Endothelial cell of umbilical vein (primary cell): ENCODE measurements around the gene DDOST. TPM values are rescaled to one million over a fixed set of nuclear protein-coding genes. Genes with fewer than 3 reads are reported as not detected.
A peak's percentile ranks its signal among the peaks of the same experiment; 100 is the strongest.

Experiments
- BruUV-seq: library from RNA; stranded (reverse); fragments of 400-500 nt; replicated peaks from 2 replicates; lab custom pipeline; 2021; lab: Mats Ljungman, UMichigan
- CTCF ChIA-PET: fragments of 300-600, 350-600 bp; sonication (Branson Sonifier 250); formaldehyde crosslinking; loops from one replicate; lab custom pipeline; 2021; ENCODE audit warnings: antibody characterized with exemption, inconsistent platforms; lab: Charles Lee
- POLR2A ChIA-PET: fragments of 300-600, 350-600 bp; sonication (Branson Sonifier 250); formaldehyde crosslinking; loops from one replicate; lab custom pipeline; 2021; ENCODE audit warnings: antibody characterized with exemption, inconsistent platforms; lab: Charles Lee
- DNase-seq: peaks from one replicate; pipeline ENCODE4 v3.0.0-alpha.2; 2011; ENCODE audit warnings: low read depth, low spot score
- FAIRE-seq: peaks from 2 replicates; lab custom pipeline; 2011; peaks lifted over from hg19 to GRCh38; lab: Jason Lieb, UNC
- H2AFZ ChIP-seq: 2 replicates; pipeline ENCODE4 v1.6.0; 2012; ENCODE audit warnings: low read depth, low read length, control low read depth, inconsistent platforms
- H3K27ac ChIP-seq: 2 replicates; pipeline ENCODE4 v1.5.1; 2011; ENCODE audit warnings: low read depth, mild to moderate bottlenecking, control low read depth, low read length, moderate library complexity; ENCODE audit not compliant: insufficient read depth
- H3K27me3 ChIP-seq, 2 experiments: 2 replicates each; pipeline versions ENCODE4 v1.6.0 to v1.6.1; 2011; ENCODE audit warnings: low read length in 2 of 2, mixed read lengths in 1 of 2; ENCODE audit not compliant: control insufficient read depth in 2 of 2, insufficient read depth in 2 of 2
- H3K36me3 ChIP-seq, 2 experiments: 2 replicates in 1 of 2; 3 replicates in 1 of 2; pipeline ENCODE4 v1.5.1; 2011; ENCODE audit warnings: low read length in 2 of 2, mild to moderate bottlenecking in 1 of 2, moderate library complexity in 1 of 2; ENCODE audit not compliant: control insufficient read depth in 2 of 2, insufficient read depth in 2 of 2; ENCODE audit errors: extremely low read depth in 1 of 2
- H3K4me1 ChIP-seq: 3 replicates; pipeline ENCODE4 v1.5.1; 2011; ENCODE audit warnings: mild to moderate bottlenecking, low read length; ENCODE audit not compliant: control insufficient read depth, insufficient read depth; ENCODE audit errors: extremely low read depth
- H3K4me2 ChIP-seq: 2 replicates; pipeline ENCODE4 v1.6.1; 2011; ENCODE audit warnings: low read length, control low read depth, mixed read lengths; ENCODE audit not compliant: insufficient read depth
- H3K4me3 ChIP-seq, 3 experiments: fragments of 200-600 bp in 1 of 3; sonication (generic), shearing (Covaris generic) in 1 of 3; replicated peaks in 1 of 3; 2 replicates each; pipeline ENCODE4 v1.5.1; 2011 to 2016; ENCODE audit warnings: control low read depth in 3 of 3, low read length in 3 of 3, mild to moderate bottlenecking in 2 of 3, inconsistent platforms in 1 of 3, low read depth in 1 of 3, moderate library complexity in 1 of 3; ENCODE audit not compliant: insufficient read depth in 1 of 3
- H3K79me2 ChIP-seq: 2 replicates; pipeline ENCODE4 v1.6.0; 2012; ENCODE audit warnings: low read length, inconsistent platforms; ENCODE audit not compliant: control insufficient read depth, insufficient read depth
- H3K9ac ChIP-seq: replicated peaks from 2 replicates; pipeline ENCODE3; 2011; ENCODE audit warnings: low read length, control low read depth; ENCODE audit not compliant: insufficient read depth; ENCODE audit errors: extremely low read depth
- H3K9me1 ChIP-seq: replicated peaks from 3 replicates; pipeline ENCODE4 v1.6.0; 2011; ENCODE audit warnings: mild to moderate bottlenecking, low read length; ENCODE audit not compliant: control insufficient read depth, insufficient read depth; ENCODE audit errors: extremely low read depth
- H3K9me3 ChIP-seq: replicated peaks from 2 replicates; pipeline ENCODE4 v1.5.1; 2012; ENCODE audit warnings: low read length, inconsistent platforms; ENCODE audit not compliant: control insufficient read depth, insufficient read depth
- H4K20me1 ChIP-seq: replicated peaks from 2 replicates; pipeline ENCODE3; 2011; ENCODE audit warnings: mild to moderate bottlenecking, low read length; ENCODE audit not compliant: control insufficient read depth, insufficient read depth; ENCODE audit errors: extremely low read depth
- CTCF ChIP-seq, 2 donors: IDR thresholded peaks; 1 replicate in 1 of 2; 2 replicates in 1 of 2; pipeline ENCODE4 v1.5.1; 2011; ENCODE audit warnings: low read length in 2 of 2, mild to moderate bottlenecking in 2 of 2, moderate library complexity in 2 of 2, control low read depth in 1 of 2, inconsistent platforms in 1 of 2, low read depth in 1 of 2; ENCODE audit not compliant: insufficient read depth in 1 of 2; ENCODE audit errors: extremely low read depth in 1 of 2
- EZH2 ChIP-seq: IDR thresholded peaks from 2 replicates; pipeline ENCODE4 v1.6.1; 2012; ENCODE audit warnings: borderline replicate concordance, low read depth, mild to moderate bottlenecking, moderate library complexity, low read length, inconsistent platforms; ENCODE audit not compliant: severe bottlenecking
- FOS ChIP-seq: IDR thresholded peaks from 2 replicates; pipeline ENCODE4 v1.6.1; 2011; ENCODE audit warnings: mild to moderate bottlenecking, low read length, moderate library complexity, borderline replicate concordance; ENCODE audit not compliant: insufficient read depth
- GATA2 ChIP-seq: IDR thresholded peaks from 2 replicates; pipeline ENCODE4 v1.7.0; 2011; ENCODE audit warnings: low read depth, mild to moderate bottlenecking, moderate library complexity, mixed read lengths, low read length; ENCODE audit not compliant: insufficient read length, insufficient read depth
- JUN ChIP-seq: IDR thresholded peaks from 2 replicates; pipeline ENCODE4 v1.6.1; 2011; ENCODE audit warnings: borderline replicate concordance, low read depth; ENCODE audit not compliant: insufficient read length, insufficient read depth
- MAX ChIP-seq: IDR thresholded peaks from 2 replicates; pipeline ENCODE4 v1.6.1; 2011; ENCODE audit not compliant: insufficient read depth, insufficient read length
- MYC ChIP-seq: IDR thresholded peaks from one replicate; pipeline ENCODE4 v1.6.1; 2011; ENCODE audit warnings: mild to moderate bottlenecking, low read depth, low read length
- POLR2A ChIP-seq: IDR thresholded peaks from 2 replicates; pipeline ENCODE4 v1.6.1; 2012; ENCODE audit warnings: low read depth, mild to moderate bottlenecking, control low read depth, low read length
- POLR2AphosphoS5 ChIP-seq: IDR thresholded peaks from 2 replicates; pipeline ENCODE4 v1.6.1; 2012; ENCODE audit warnings: low read depth, mild to moderate bottlenecking, control low read depth, low read length, moderate library complexity; ENCODE audit not compliant: insufficient read depth
- dilution Hi-C: fragments of 300-500 bp; cut with MboI; formaldehyde crosslinking; loops from one replicate; pipeline ENCODE4 v1.15.0; 2019; ENCODE audit warnings: low sequenced_read_pairs; ENCODE audit not compliant: extremely low pct_ligation_motif_present
- intact Hi-C: fragments of 100-400 bp; cut with micrococcal nuclease; formaldehyde crosslinking; loops from one replicate; pipeline ENCODE4 v1.10.0; 2022
- polyA plus RNA-seq, 4 experiments: library from polyadenylated mRNA; depleted of rRNA in 3 of 4; stranded (reverse) in 3 of 4; unstranded in 1 of 4; fragments of >200 nt; gene quantifications; 2 replicates each; pipeline versions ENCODE4 v1.2.1 to v1.2.3, GENCODE V29; 2011 to 2012; ENCODE audit warnings: missing spikeins in 1 of 4
- total RNA-seq: library from RNA; stranded (reverse); gene quantifications from 2 replicates; pipeline ENCODE4 v1.2.3, GENCODE V29; 2021

DDOST gene
- total and polyA plus RNA-seq, 2 donors (not counting 3 experiments of a cell fraction or from before 2014, with no cell fraction given) = 319 to 533 TPM

GRCh38 chr1:20686883-20687725 is 25.9 kb upstream of the DDOST start:
- H4K20me1 ChIP-seq = no peaks in the 10 kb centered on the region
- H3K9me1 ChIP-seq = no peaks in the 10 kb centered on the region
- H3K4me3 ChIP-seq = no peak overlapping the region
- no peak overlapping the region for H3K4me2 ChIP-seq
- no peaks in the 10 kb centered on the region for H3K27me3 ChIP-seq
- dilution Hi-C loops = no loop called here
- H3K27ac ChIP-seq = no peak overlapping the region
- TF ChIP-seq POLR2A = no peak
- no peak for TF ChIP-seq POLR2AphosphoS5
- TF ChIP-seq JUN = no peak
- no peak for TF ChIP-seq GATA2
- TF ChIP-seq MAX = no peak
- no peak for TF ChIP-seq FOS
- no peak overlapping the region for H3K9ac ChIP-seq
- intact Hi-C loops = no loop called here
- ChIA-PET CTCF (no interaction called here), POLR2A (no interaction called here)
- no peaks in the 10 kb centered on the region for H3K36me3 ChIP-seq
- DNase-seq (no peak), FAIRE-seq (no peak)
- H3K79me2 ChIP-seq = no peaks in the 10 kb centered on the region
- no peaks in the 10 kb centered on the region for H3K9me3 ChIP-seq
- no peak overlapping the region for H2AFZ ChIP-seq
- peaks cover 7% of the 10 kb centered on the region for H3K4me1 ChIP-seq
- BruUV-seq = no TSS peak

GRCh38 chr1:20685741-20686140 is 24.6 kb upstream of the DDOST start:
- dilution Hi-C loops = no loop called here
- no TSS peak for BruUV-seq
- Histone ChIP-seq H3K4me2 (no peak overlapping the region), H3K27me3 (no peaks in the 10 kb centered on the region), H3K36me3 (no peaks in the 10 kb centered on the region), H2AFZ (peak overlapping the region; percentile 84), H3K79me2 (no peaks in the 10 kb centered on the region), H3K9me3 (no peaks in the 10 kb centered on the region), H3K4me3 (no peak overlapping the region), H3K27ac (no peak overlapping the region), H3K4me1 (peaks cover 7% of the 10 kb centered on the region), H4K20me1 (no peaks in the 10 kb centered on the region), H3K9ac (no peak overlapping the region), H3K9me1 (no peaks in the 10 kb centered on the region)
- DNase-seq (no peak), FAIRE-seq (no peak)
- no peak for TF ChIP-seq MYC
- no peak for TF ChIP-seq POLR2A
- TF ChIP-seq MAX = no peak
- no peak for TF ChIP-seq GATA2
- TF ChIP-seq POLR2AphosphoS5 = no peak
- no peak for TF ChIP-seq CTCF (IDR thresholded peaks at IDR 0.05; ENCODE audit: extremely low read depth in 1 of 2, insufficient read depth in 1 of 2, low read depth in 1 of 2, low read length in 2 of 2)
- TF ChIP-seq EZH2 = no peak
- TF ChIP-seq FOS = no peak
- no peak for TF ChIP-seq JUN
- ChIA-PET CTCF (interaction anchor here (0.5 kb wide), 1 partner anchor 94 kb away, joined by 5 read pairs; no protein-coding TSS in a partner anchor), POLR2A (no interaction called here)
- intact Hi-C loops = no loop called here
